A549 treated with dexamethasone at 1 μM for 4 hours (cell line): ENCODE measurements around the gene PRKCZ. TPM values are rescaled to one million over a fixed set of nuclear protein-coding genes. Genes with fewer than 3 reads are reported as not detected.

ENCODE experiments used
- total RNA-seq: library from RNA; stranded (reverse); fragments of 200-300 nt; extraction: Qiagen RNA extraction; gene quantifications from 5 replicates; pipeline ENCODE4 v1.2.3, GENCODE V29; 2022

The PRKCZ gene
- 7.7 to 11.8 TPM (median 10.1 TPM) in 5 replicates for total RNA-seq

DNA sequence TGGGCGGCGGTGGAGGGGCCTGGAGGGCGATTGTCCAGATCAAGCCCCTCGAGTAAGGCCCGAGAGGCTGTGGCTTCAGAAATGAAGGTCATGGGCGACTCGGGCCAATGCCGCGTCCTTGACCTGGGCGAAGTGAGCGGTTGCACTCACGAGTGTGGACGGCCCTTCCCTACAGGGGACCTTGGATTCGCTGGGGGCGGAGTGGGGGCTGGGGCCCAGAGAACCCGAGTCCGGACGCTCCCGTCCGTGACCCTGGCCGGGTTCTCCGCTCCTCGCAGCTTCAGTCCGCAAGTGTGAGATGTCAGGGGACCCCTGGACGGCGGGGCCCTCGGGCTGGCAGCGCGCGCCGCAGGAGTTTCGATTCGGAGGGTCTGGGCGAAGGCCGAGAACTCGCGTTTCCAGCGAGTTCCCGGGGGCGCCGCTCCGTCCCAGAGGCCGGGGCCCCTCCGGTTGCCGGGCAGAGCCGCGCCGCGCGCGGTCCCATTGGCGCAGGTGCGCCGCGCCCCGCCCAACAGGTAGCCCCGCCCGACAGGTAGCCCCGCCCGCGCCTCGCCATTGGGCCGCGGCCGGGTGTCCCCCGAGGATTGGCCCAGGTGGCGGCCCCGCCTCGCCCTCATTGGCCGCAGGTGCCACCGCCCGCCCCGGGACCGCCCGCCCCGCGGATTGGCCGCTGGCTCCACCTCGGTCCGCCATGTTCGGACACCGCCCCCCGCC is at the start of gene PRKCZ:
TSS of gene PRKCZ (plus strand) at position 694 of the 714 bp plus-strand sequence. CDS start 220 bp downstream, outside the sequence.

DNA sequence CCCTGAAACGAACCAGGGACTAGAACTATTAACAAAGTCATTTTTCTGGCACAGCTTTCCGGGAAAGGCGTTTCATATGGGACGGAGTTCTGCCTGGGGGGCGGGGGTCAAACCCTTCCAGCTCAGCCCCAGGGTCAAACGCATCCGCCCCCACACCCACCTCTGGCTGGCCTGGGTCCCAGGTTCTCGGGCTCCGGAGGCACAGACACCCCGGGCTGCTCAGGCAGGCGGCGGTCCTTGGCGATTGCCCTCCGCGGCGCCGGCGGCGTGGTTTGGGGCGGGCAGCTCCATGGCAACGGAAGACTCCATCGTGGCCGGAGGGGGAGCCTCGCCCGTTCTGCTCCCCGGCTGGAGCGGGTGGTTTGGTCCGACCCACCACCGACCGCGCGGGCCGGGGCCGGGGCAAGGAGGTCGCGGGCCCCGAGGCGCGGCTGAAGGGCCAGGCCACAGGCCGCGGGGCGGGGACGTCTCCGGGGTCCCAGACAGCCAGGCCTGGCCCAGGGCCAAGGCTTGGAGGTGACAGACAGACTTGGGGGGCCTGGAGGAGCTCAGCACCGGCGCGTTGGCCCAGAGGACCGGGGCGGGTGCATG is 46.6 kb upstream of the PRKCZ start, which contains the start of gene CFAP74:
TSS of gene CFAP74 (minus strand) at position 246 of the 591 bp plus-strand sequence. CDS start 12,830 bp downstream, outside the sequence.

DNA sequence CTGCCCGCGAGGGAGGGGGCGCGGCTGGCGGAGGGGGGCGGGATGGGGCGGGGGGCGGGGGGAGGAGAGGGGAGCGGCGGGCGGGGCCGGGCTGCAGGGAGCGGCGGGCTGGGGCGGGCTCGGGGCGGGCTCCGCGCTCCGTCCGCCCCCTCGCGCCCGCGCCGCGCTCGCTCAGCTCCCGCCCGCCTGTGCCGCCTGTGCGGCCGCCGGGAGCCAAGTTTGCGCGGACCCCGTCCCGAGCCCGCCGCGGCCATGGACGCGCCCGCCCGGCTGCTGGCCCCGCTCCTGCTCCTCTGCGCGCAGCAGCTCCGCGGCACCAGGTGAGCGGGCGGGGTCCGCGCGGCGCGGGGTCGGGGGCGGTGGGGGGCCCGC is 31.1 kb upstream of the PRKCZ start, which contains the start of gene GABRD:
TSS of gene GABRD (plus strand) at position 174 of the 372 bp plus-strand sequence. CDS start at position 253, 79 bp downstream.

DNA sequence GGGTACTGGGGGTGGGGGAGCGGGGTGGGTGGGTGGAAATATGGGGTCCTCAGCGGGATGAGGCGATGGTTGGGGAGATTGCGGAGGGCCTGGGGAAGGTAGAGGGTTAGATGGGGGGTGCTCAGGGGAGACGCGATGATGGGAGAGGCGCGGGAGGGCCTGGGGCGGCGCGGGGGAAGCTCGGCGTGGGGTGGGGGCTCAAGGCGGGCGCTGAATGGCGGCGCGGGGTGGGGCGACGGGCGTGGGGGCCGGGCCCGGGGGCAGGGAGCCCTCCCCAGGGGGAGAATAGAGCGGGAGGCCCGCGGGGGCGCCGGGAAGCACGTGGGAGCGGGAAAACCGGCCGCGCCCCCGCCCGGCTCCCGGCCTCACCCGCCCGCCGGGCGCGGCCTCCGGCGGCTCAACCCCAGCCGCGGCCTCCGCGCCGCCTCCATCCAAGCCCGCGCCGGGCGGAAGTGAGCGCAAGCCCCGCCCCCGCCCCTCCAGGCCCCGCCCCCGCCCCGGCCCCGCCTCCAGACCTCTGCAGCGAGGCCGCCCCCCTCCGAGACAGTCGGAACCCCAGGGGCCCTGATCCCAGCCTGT is 144.2 kb downstream of the PRKCZ start, which contains the start of gene FAAP20:
TSS of gene FAAP20 (minus strand) at position 454 of the 579 bp plus-strand sequence. CDS start at position 431, 23 bp downstream.

DNA sequence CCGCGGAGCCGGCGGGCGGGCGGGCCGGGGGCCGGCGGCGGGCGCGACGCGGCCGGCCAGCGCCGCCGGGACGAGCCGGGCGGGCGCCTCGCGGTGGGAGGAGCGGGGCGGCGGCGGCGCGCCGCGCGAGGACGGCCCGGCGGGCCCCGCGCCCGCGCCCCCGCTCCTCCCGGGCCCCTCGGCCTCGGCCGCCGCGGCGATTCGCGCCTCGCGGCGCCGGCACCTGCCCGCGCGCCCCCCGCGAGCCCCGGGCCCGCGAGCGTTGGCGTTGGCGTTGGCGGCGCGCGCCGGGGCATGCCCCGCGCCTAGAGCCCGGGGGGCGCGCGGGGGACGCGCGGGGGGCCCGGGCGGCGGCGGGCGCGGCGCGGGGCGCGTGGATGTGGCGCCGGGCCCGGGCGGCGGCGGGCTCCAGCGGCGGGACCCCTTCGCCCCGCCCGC is 178.0 kb downstream of the PRKCZ start, which contains the start of gene SKI:
TSS of gene SKI (plus strand) at position 163 of the 438 bp plus-strand sequence. CDS start 448 bp downstream, outside the sequence.

Other genes with a start within 250 kb of the PRKCZ start
- 202 to 248 TPM (median 232 TPM) in 5 replicates for gene GNB1, start 159.3 kb upstream of the PRKCZ start, total RNA-seq
- 0.08 to 0.33 TPM (median 0.24 TPM) in 5 replicates for gene CALML6, start 135.2 kb upstream of the PRKCZ start, total RNA-seq
- 0.63 to 1.1 TPM (median 0.86 TPM) in 5 replicates for gene TMEM52, start 131.1 kb upstream of the PRKCZ start, total RNA-seq
- gene CFAP74, start 46.6 kb upstream of the PRKCZ start, total RNA-seq = 0.02 to 0.08 TPM in 2 of 5 replicates, not detected in the others
- gene GABRD, start 31.1 kb upstream of the PRKCZ start, total RNA-seq = 0.39 to 0.74 TPM (median 0.44 TPM) in 5 replicates
- 36.0 to 57.8 TPM (median 54.6 TPM) in 5 replicates for gene FAAP20, start 144.4 kb downstream of the PRKCZ start, total RNA-seq
- gene SKI, start 177.9 kb downstream of the PRKCZ start, total RNA-seq = 17.4 to 32.0 TPM (median 30.0 TPM) in 5 replicates